Measurements from ENCODE around the gene EP400. TPM values are rescaled to one million over a fixed set of nuclear protein-coding genes. Genes with fewer than 3 reads are reported as not detected.
A peak's percentile ranks its signal among the peaks of the same experiment; 100 is the strongest.

The EP400 gene
- total and polyA plus RNA-seq, 2 donors (not counting 1 experiment from before 2014, with no cell fraction given): 3.4 to 12.4 TPM

DNA sequence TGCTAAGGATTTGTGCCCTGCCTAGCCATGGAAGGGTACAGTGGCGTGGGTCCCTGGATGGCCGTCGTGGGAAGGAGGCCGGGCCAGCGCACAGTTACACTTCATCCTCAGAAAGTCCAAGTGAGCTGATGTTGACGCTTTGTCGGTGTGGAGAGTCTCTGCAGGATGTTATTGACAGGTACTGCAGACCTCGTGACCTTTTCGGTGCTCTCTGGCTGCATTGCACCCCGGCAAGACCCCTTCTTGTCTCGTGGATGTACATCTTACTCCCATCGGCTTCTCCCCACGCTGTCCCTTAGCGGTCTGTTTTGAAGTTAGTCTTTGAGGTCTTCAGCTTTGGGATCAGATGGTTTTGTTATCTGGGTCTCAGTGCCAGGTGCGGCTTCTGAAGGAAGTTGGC lies 78.4 kb downstream of the EP400 start:
- no peak for DNase-seq (ENCODE audit: low read depth in 2 of 2)
- Histone ChIP-seq H3K36me3 (ENCODE audit: control insufficient read depth, insufficient read depth, low read length) (peaks cover 28% of the 10 kb centered on the region), H3K4me2 (ENCODE audit: extremely low read depth, insufficient read depth, low read length) (no peak overlapping the region), H4K20me1 (ENCODE audit: control insufficient read depth, extremely low read depth, insufficient read depth, low read length) (peaks cover 1% of the 10 kb centered on the region), H2AFZ (ENCODE audit: low read length) (no peak overlapping the region), H3K9ac (ENCODE audit: insufficient read depth, low read length) (no peak overlapping the region), H3K4me1 (ENCODE audit: control insufficient read depth, extremely low read depth, insufficient read depth, low read length) (no peaks in the 10 kb centered on the region), H3K9me3 (ENCODE audit: control insufficient read depth, insufficient read depth, low read depth, low read length) (no peaks in the 10 kb centered on the region), H3K4me3 (replicated peaks in 1 of 4; ENCODE audit: control extremely low read depth in 1 of 4, insufficient read depth in 1 of 4, low read depth in 3 of 4, low read length in 4 of 4) (no peak overlapping the region), H3K27ac (ENCODE audit: insufficient read depth, low read length) (no peak overlapping the region), H3K27me3 (ENCODE audit: control insufficient read depth, insufficient read depth, low read length) (no peaks in the 10 kb centered on the region), H3K79me2 (ENCODE audit: control insufficient read depth, insufficient read depth, low read length) (no peaks in the 10 kb centered on the region)
- TF ChIP-seq EZH2 (IDR thresholded peaks at IDR 0.05; ENCODE audit: low read length, missing control alignments): no peak
- TF ChIP-seq, protein P1, sequence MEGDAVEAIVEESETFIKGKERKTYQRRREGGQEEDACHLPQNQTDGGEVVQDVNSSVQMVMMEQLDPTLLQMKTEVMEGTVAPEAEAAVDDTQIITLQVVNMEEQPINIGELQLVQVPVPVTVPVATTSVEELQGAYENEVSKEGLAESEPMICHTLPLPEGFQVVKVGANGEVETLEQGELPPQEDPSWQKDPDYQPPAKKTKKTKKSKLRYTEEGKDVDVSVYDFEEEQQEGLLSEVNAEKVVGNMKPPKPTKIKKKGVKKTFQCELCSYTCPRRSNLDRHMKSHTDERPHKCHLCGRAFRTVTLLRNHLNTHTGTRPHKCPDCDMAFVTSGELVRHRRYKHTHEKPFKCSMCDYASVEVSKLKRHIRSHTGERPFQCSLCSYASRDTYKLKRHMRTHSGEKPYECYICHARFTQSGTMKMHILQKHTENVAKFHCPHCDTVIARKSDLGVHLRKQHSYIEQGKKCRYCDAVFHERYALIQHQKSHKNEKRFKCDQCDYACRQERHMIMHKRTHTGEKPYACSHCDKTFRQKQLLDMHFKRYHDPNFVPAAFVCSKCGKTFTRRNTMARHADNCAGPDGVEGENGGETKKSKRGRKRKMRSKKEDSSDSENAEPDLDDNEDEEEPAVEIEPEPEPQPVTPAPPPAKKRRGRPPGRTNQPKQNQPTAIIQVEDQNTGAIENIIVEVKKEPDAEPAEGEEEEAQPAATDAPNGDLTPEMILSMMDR (conservative IDR thresholded peaks at IDR 0.05 in 1 of 2, IDR thresholded peaks at IDR 0.05 in 1 of 2; ENCODE audit: low read depth in 1 of 2, low read length in 2 of 2): no peak

- peaks cover 26% of the 10 kb centered on the region for H3K36me3 ChIP-seq (ENCODE audit: control insufficient read depth, insufficient read depth, low read length)
- H2AFZ ChIP-seq (ENCODE audit: low read length): no peak overlapping the region
- H3K27me3 ChIP-seq (ENCODE audit: control insufficient read depth, insufficient read depth, low read length): no peaks in the 10 kb centered on the region
- no peak overlapping the region for H3K4me3 ChIP-seq (replicated peaks in 1 of 4; ENCODE audit: control extremely low read depth in 1 of 4, insufficient read depth in 1 of 4, low read depth in 3 of 4, low read length in 4 of 4)
- no peaks in the 10 kb centered on the region for H3K9me3 ChIP-seq (ENCODE audit: control insufficient read depth, insufficient read depth, low read depth, low read length)
- no peaks in the 10 kb centered on the region for H3K79me2 ChIP-seq (ENCODE audit: control insufficient read depth, insufficient read depth, low read length)
- no peak overlapping the region for H3K27ac ChIP-seq (ENCODE audit: insufficient read depth, low read length)
- TF ChIP-seq, protein P1 (conservative IDR thresholded peaks at IDR 0.05 in 1 of 2, IDR thresholded peaks at IDR 0.05 in 1 of 2; ENCODE audit: low read depth in 1 of 2, low read length in 2 of 2): no peak
- TF ChIP-seq EZH2 (IDR thresholded peaks at IDR 0.05; ENCODE audit: low read length, missing control alignments): no peak
- DNase-seq (ENCODE audit: low read depth in 2 of 2): peak in 1 of 2 donors; percentile 5
- H3K9ac ChIP-seq (ENCODE audit: insufficient read depth, low read length): no peak overlapping the region
- H3K4me2 ChIP-seq (ENCODE audit: extremely low read depth, insufficient read depth, low read length): no peak overlapping the region
- H3K4me1 ChIP-seq (ENCODE audit: control insufficient read depth, extremely low read depth, insufficient read depth, low read length): no peaks in the 10 kb centered on the region
- peaks cover 1% of the 10 kb centered on the region for H4K20me1 ChIP-seq (ENCODE audit: control insufficient read depth, extremely low read depth, insufficient read depth, low read length)
Observed at GRCh38 chr12:132029503-132030300, 80.0 kb downstream of the EP400 start.

- H3K79me2 ChIP-seq (ENCODE audit: control insufficient read depth, insufficient read depth, low read length): no peaks in the 10 kb centered on the region
- no peaks in the 10 kb centered on the region for H3K9me3 ChIP-seq (ENCODE audit: control insufficient read depth, insufficient read depth, low read depth, low read length)
- H3K27me3 ChIP-seq (ENCODE audit: control insufficient read depth, insufficient read depth, low read length): no peaks in the 10 kb centered on the region
- no peaks in the 10 kb centered on the region for H3K4me1 ChIP-seq (ENCODE audit: control insufficient read depth, extremely low read depth, insufficient read depth, low read length)
- no peak overlapping the region for H3K9ac ChIP-seq (ENCODE audit: insufficient read depth, low read length)
- peaks cover 1% of the 10 kb centered on the region for H4K20me1 ChIP-seq (ENCODE audit: control insufficient read depth, extremely low read depth, insufficient read depth, low read length)
- H2AFZ ChIP-seq (ENCODE audit: low read length): no peak overlapping the region
- H3K27ac ChIP-seq (ENCODE audit: insufficient read depth, low read length): no peak overlapping the region
- H3K4me3 ChIP-seq (replicated peaks in 1 of 4; ENCODE audit: control extremely low read depth in 1 of 4, insufficient read depth in 1 of 4, low read depth in 3 of 4, low read length in 4 of 4): no peak overlapping the region
- peak; percentile 12 to 26 for DNase-seq (ENCODE audit: low read depth in 2 of 2)
- H3K4me2 ChIP-seq (ENCODE audit: extremely low read depth, insufficient read depth, low read length): no peak overlapping the region
- TF ChIP-seq EZH2 (IDR thresholded peaks at IDR 0.05; ENCODE audit: low read length, missing control alignments): no peak
- TF ChIP-seq, protein P1 (conservative IDR thresholded peaks at IDR 0.05 in 1 of 2, IDR thresholded peaks at IDR 0.05 in 1 of 2; ENCODE audit: low read depth in 1 of 2, low read length in 2 of 2): no peak
- peaks cover 32% of the 10 kb centered on the region for H3K36me3 ChIP-seq (ENCODE audit: control insufficient read depth, insufficient read depth, low read length)
Observed at GRCh38 chr12:132030367-132031038, 80.8 kb downstream of the EP400 start.
